ENCODE data around the gene NTRK1. TPM values are rescaled to one million over a fixed set of nuclear protein-coding genes. Genes with fewer than 3 reads are reported as not detected.

NTRK1 gene
- total RNA-seq, 2 experiments from 2014 or later: 9.9 TPM

GRCh38 chr1:156928043-156928602 lies 67.5 kb downstream of the NTRK1 start:
- ATAC-seq (peak; percentile 7), DNase-seq (no peak)
- no peak overlapping the region for H3K27ac Mint-ChIP-seq
- ChIA-PET CTCF (interaction anchor here (0.5 to 8.1 kb wide), 28 partner anchors 9 to 244 kb away, joined by 3 to 93 read pairs (median 4); partner anchors contain the start of genes NTRK1 and PEAR1), POLR2A (interaction anchor here (0.9 kb wide), 1 partner anchor 36 kb away, joined by 4 read pairs; no protein-coding TSS in a partner anchor)
- H3K4me1 Mint-ChIP-seq (ENCODE audit: low read depth): peaks cover 36% of the 10 kb centered on the region
- H3K9me3 Mint-ChIP-seq (ENCODE audit: insufficient read depth): no peaks in the 10 kb centered on the region
- peaks cover 73% of the 10 kb centered on the region for H3K27me3 Mint-ChIP-seq (ENCODE audit: low read depth)
- no peaks in the 10 kb centered on the region for H3K36me3 Mint-ChIP-seq (ENCODE audit: low read depth)
- no peak overlapping the region for H3K4me3 Mint-ChIP-seq

GRCh38 chr1:156929596-156930238 lies 69.1 kb downstream of the NTRK1 start:
- Mint-ChIP-seq H3K4me3 (no peak overlapping the region), H3K9me3 (ENCODE audit: insufficient read depth) (no peaks in the 10 kb centered on the region), H3K36me3 (ENCODE audit: low read depth) (no peaks in the 10 kb centered on the region), H3K27ac (no peak overlapping the region), H3K4me1 (ENCODE audit: low read depth) (peaks cover 33% of the 10 kb centered on the region), H3K27me3 (ENCODE audit: low read depth) (peaks cover 59% of the 10 kb centered on the region)
- ATAC-seq (no peak), DNase-seq (no peak)
- POLR2A ChIA-PET: no interaction called here
- CTCF ChIA-PET: interaction anchor here (1.0 to 8.1 kb wide), 5 partner anchors 9 to 37 kb away, joined by 3 to 93 read pairs (median 4); partner anchors contain the start of gene PEAR1

- H3K9me3 Mint-ChIP-seq (ENCODE audit: insufficient read depth): no peaks in the 10 kb centered on the region
- peaks cover 52% of the 10 kb centered on the region for H3K27me3 Mint-ChIP-seq (ENCODE audit: low read depth)
- CTCF ChIA-PET: interaction anchor here (1.2 kb wide), 2 partner anchors 26 to 34 kb away, joined by 3 to 4 read pairs; no protein-coding TSS in a partner anchor
- H3K27ac Mint-ChIP-seq: no peak overlapping the region
- no peak overlapping the region for H3K4me3 Mint-ChIP-seq
- no peak for ATAC-seq
- DNase-seq: no peak
- H3K36me3 Mint-ChIP-seq (ENCODE audit: low read depth): no peaks in the 10 kb centered on the region
- POLR2A ChIA-PET: no interaction called here
- H3K4me1 Mint-ChIP-seq (ENCODE audit: low read depth): peaks cover 30% of the 10 kb centered on the region
Measured at GRCh38 chr1:156930483-156930882, 69.8 kb downstream of the NTRK1 start.

Other genes with a start within 250 kb of the NTRK1 start
- gene HAPLN2, start 241.4 kb upstream of the NTRK1 start, total RNA-seq: not detected
- gene BCAN, start 218.7 kb upstream of the NTRK1 start, total RNA-seq: not detected
- gene NES, start 183.5 kb upstream of the NTRK1 start, total RNA-seq: not detected
- 1 to 10 TPM; 1.3 to 1.9 TPM for gene CRABP2, start 155.3 kb upstream of the NTRK1 start, total RNA-seq
- 10 to 100 TPM; 30.0 to 34.0 TPM for gene METTL25B, start 132.4 kb upstream of the NTRK1 start, total RNA-seq
- 10 to 100 TPM; 56.3 to 58.8 TPM for gene ISG20L2, start 132.1 kb upstream of the NTRK1 start, total RNA-seq
- gene MRPL24, start 119.8 kb upstream of the NTRK1 start, total RNA-seq: 10 to 100 TPM; 59.8 to 62.6 TPM
- gene HDGF, start 109.2 kb upstream of the NTRK1 start, total RNA-seq: 100 to 1,000 TPM; 261 to 264 TPM
- 10 to 100 TPM; 71.9 to 75.5 TPM for gene PRCC, start 93.3 kb upstream of the NTRK1 start, total RNA-seq
- 10 to 100 TPM; 84.0 to 86.7 TPM for gene SH2D2A, start 44.0 kb upstream of the NTRK1 start, total RNA-seq
- under 1 TPM; 0.21 TPM for gene INSRR, start 1.7 kb upstream of the NTRK1 start, total RNA-seq
- under 1 TPM; 0.21 to 0.40 TPM for gene PEAR1, start 32.9 kb downstream of the NTRK1 start, total RNA-seq
- not detected for gene LRRC71, start 59.8 kb downstream of the NTRK1 start, total RNA-seq
- gene ARHGEF11, start 184.9 kb downstream of the NTRK1 start, total RNA-seq: 10 to 100 TPM; 15.3 to 16.6 TPM
- gene ETV3L, start 238.9 kb downstream of the NTRK1 start, total RNA-seq: not detected

Measured in activated CD8-positive, alpha-beta T cell treated with anti-CD3 and anti-CD28 coated beads, Interleukin-2, amount 10 ng/mL, durations not matched to agents 7 days and 5 days (primary cell).